Endothelial cell of umbilical vein (primary cell): ENCODE measurements around the gene NEURL1B. TPM values are rescaled to one million over a fixed set of nuclear protein-coding genes. Genes with fewer than 3 reads are reported as not detected.

Experiments
- BruUV-seq: library from RNA; stranded (reverse); fragments of 400-500 nt; replicated peaks from 2 replicates; lab custom pipeline; 2021; lab: Mats Ljungman, UMichigan
- CTCF ChIA-PET: fragments of 300-600, 350-600 bp; sonication (Branson Sonifier 250); formaldehyde crosslinking; loops from one replicate; lab custom pipeline; 2021; ENCODE audit warnings: antibody characterized with exemption, inconsistent platforms; lab: Charles Lee
- POLR2A ChIA-PET: fragments of 300-600, 350-600 bp; sonication (Branson Sonifier 250); formaldehyde crosslinking; loops from one replicate; lab custom pipeline; 2021; ENCODE audit warnings: antibody characterized with exemption, inconsistent platforms; lab: Charles Lee
- DNase-seq: peaks from one replicate; pipeline ENCODE4 v3.0.0-alpha.2; 2011; ENCODE audit warnings: low read depth, low spot score
- FAIRE-seq: peaks from 2 replicates; lab custom pipeline; 2011; peaks lifted over from hg19 to GRCh38; lab: Jason Lieb, UNC
- H2AFZ ChIP-seq: 2 replicates; pipeline ENCODE4 v1.6.0; 2012; ENCODE audit warnings: low read depth, low read length, control low read depth, inconsistent platforms
- H3K27ac ChIP-seq: 2 replicates; pipeline ENCODE4 v1.5.1; 2011; ENCODE audit warnings: low read depth, mild to moderate bottlenecking, control low read depth, low read length, moderate library complexity; ENCODE audit not compliant: insufficient read depth
- H3K27me3 ChIP-seq, 2 experiments: 2 replicates each; pipeline versions ENCODE4 v1.6.0 to v1.6.1; 2011; ENCODE audit warnings: low read length in 2 of 2, mixed read lengths in 1 of 2; ENCODE audit not compliant: control insufficient read depth in 2 of 2, insufficient read depth in 2 of 2
- H3K36me3 ChIP-seq, 2 experiments: 2 replicates in 1 of 2; 3 replicates in 1 of 2; pipeline ENCODE4 v1.5.1; 2011; ENCODE audit warnings: low read length in 2 of 2, mild to moderate bottlenecking in 1 of 2, moderate library complexity in 1 of 2; ENCODE audit not compliant: control insufficient read depth in 2 of 2, insufficient read depth in 2 of 2; ENCODE audit errors: extremely low read depth in 1 of 2
- H3K4me1 ChIP-seq: 3 replicates; pipeline ENCODE4 v1.5.1; 2011; ENCODE audit warnings: mild to moderate bottlenecking, low read length; ENCODE audit not compliant: control insufficient read depth, insufficient read depth; ENCODE audit errors: extremely low read depth
- H3K4me2 ChIP-seq: 2 replicates; pipeline ENCODE4 v1.6.1; 2011; ENCODE audit warnings: low read length, control low read depth, mixed read lengths; ENCODE audit not compliant: insufficient read depth
- H3K4me3 ChIP-seq, 3 experiments: fragments of 200-600 bp in 1 of 3; sonication (generic), shearing (Covaris generic) in 1 of 3; replicated peaks in 1 of 3; 2 replicates each; pipeline ENCODE4 v1.5.1; 2011 to 2016; ENCODE audit warnings: control low read depth in 3 of 3, low read length in 3 of 3, mild to moderate bottlenecking in 2 of 3, inconsistent platforms in 1 of 3, low read depth in 1 of 3, moderate library complexity in 1 of 3; ENCODE audit not compliant: insufficient read depth in 1 of 3
- H3K79me2 ChIP-seq: 2 replicates; pipeline ENCODE4 v1.6.0; 2012; ENCODE audit warnings: low read length, inconsistent platforms; ENCODE audit not compliant: control insufficient read depth, insufficient read depth
- H3K9ac ChIP-seq: replicated peaks from 2 replicates; pipeline ENCODE3; 2011; ENCODE audit warnings: low read length, control low read depth; ENCODE audit not compliant: insufficient read depth; ENCODE audit errors: extremely low read depth
- H3K9me1 ChIP-seq: replicated peaks from 3 replicates; pipeline ENCODE4 v1.6.0; 2011; ENCODE audit warnings: mild to moderate bottlenecking, low read length; ENCODE audit not compliant: control insufficient read depth, insufficient read depth; ENCODE audit errors: extremely low read depth
- H3K9me3 ChIP-seq: replicated peaks from 2 replicates; pipeline ENCODE4 v1.5.1; 2012; ENCODE audit warnings: low read length, inconsistent platforms; ENCODE audit not compliant: control insufficient read depth, insufficient read depth
- H4K20me1 ChIP-seq: replicated peaks from 2 replicates; pipeline ENCODE3; 2011; ENCODE audit warnings: mild to moderate bottlenecking, low read length; ENCODE audit not compliant: control insufficient read depth, insufficient read depth; ENCODE audit errors: extremely low read depth
- EZH2 ChIP-seq: IDR thresholded peaks from 2 replicates; pipeline ENCODE4 v1.6.1; 2012; ENCODE audit warnings: borderline replicate concordance, low read depth, mild to moderate bottlenecking, moderate library complexity, low read length, inconsistent platforms; ENCODE audit not compliant: severe bottlenecking
- GATA2 ChIP-seq: IDR thresholded peaks from 2 replicates; pipeline ENCODE4 v1.7.0; 2011; ENCODE audit warnings: low read depth, mild to moderate bottlenecking, moderate library complexity, mixed read lengths, low read length; ENCODE audit not compliant: insufficient read length, insufficient read depth
- JUN ChIP-seq: IDR thresholded peaks from 2 replicates; pipeline ENCODE4 v1.6.1; 2011; ENCODE audit warnings: borderline replicate concordance, low read depth; ENCODE audit not compliant: insufficient read length, insufficient read depth
- MYC ChIP-seq: IDR thresholded peaks from one replicate; pipeline ENCODE4 v1.6.1; 2011; ENCODE audit warnings: mild to moderate bottlenecking, low read depth, low read length
- POLR2A ChIP-seq: IDR thresholded peaks from 2 replicates; pipeline ENCODE4 v1.6.1; 2012; ENCODE audit warnings: low read depth, mild to moderate bottlenecking, control low read depth, low read length
- dilution Hi-C: fragments of 300-500 bp; cut with MboI; formaldehyde crosslinking; loops from one replicate; pipeline ENCODE4 v1.15.0; 2019; ENCODE audit warnings: low sequenced_read_pairs; ENCODE audit not compliant: extremely low pct_ligation_motif_present
- intact Hi-C: fragments of 100-400 bp; cut with micrococcal nuclease; formaldehyde crosslinking; loops from one replicate; pipeline ENCODE4 v1.10.0; 2022
- polyA plus RNA-seq, 4 experiments: library from polyadenylated mRNA; depleted of rRNA in 3 of 4; stranded (reverse) in 3 of 4; unstranded in 1 of 4; fragments of >200 nt; gene quantifications; 2 replicates each; pipeline versions ENCODE4 v1.2.1 to v1.2.3, GENCODE V29; 2011 to 2012; ENCODE audit warnings: missing spikeins in 1 of 4
- total RNA-seq: library from RNA; stranded (reverse); gene quantifications from 2 replicates; pipeline ENCODE4 v1.2.3, GENCODE V29; 2021
- TF ChIP-seq, protein P1 (sequence below), 2 donors: IDR thresholded peaks; 1 replicate in 1 of 2; 2 replicates in 1 of 2; pipeline ENCODE4 v1.5.1; 2011; ENCODE audit warnings: low read length in 2 of 2, mild to moderate bottlenecking in 2 of 2, moderate library complexity in 2 of 2, control low read depth in 1 of 2, inconsistent platforms in 1 of 2, low read depth in 1 of 2; ENCODE audit not compliant: insufficient read depth in 1 of 2; ENCODE audit errors: extremely low read depth in 1 of 2
- TF ChIP-seq, protein P2 (sequence below): IDR thresholded peaks from 2 replicates; pipeline ENCODE4 v1.6.1; 2011; ENCODE audit not compliant: insufficient read depth, insufficient read length

Gene NEURL1B
- total and polyA plus RNA-seq, 2 donors (not counting 3 experiments of a cell fraction or from before 2014, with no cell fraction given), result 0.44 to 1.6 TPM

DNA sequence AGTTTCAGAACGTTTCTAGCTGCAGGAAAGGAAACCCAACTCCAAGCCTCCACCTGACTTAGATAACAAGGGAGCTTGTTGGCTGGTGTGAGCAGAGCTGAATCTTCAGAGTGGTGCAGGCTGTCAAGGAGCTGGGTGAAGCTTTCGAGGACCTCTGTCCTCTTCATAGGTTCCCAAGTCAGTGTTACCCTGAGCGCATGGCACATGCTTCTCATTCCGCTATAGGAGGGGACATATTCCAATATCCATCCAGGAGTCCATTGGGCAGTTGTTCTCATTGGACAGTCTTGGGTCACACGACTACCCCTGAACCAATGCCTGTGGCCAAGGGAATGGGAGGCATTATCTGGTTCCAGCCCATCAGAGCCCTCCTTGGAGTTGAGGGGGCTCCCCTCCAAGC lies 79.6 kb downstream of the NEURL1B start:
- H3K4me1 ChIP-seq, result peaks cover 8% of the 10 kb centered on the region
- no peaks in the 10 kb centered on the region for H3K9me3 ChIP-seq
- CTCF ChIA-PET, result interaction anchor here (0.8 to 2.2 kb wide), 6 partner anchors 12 to 211 kb away, joined by 3 to 19 read pairs (median 4); partner anchors contain the start of gene DUSP1
- TF ChIP-seq, protein P1, sequence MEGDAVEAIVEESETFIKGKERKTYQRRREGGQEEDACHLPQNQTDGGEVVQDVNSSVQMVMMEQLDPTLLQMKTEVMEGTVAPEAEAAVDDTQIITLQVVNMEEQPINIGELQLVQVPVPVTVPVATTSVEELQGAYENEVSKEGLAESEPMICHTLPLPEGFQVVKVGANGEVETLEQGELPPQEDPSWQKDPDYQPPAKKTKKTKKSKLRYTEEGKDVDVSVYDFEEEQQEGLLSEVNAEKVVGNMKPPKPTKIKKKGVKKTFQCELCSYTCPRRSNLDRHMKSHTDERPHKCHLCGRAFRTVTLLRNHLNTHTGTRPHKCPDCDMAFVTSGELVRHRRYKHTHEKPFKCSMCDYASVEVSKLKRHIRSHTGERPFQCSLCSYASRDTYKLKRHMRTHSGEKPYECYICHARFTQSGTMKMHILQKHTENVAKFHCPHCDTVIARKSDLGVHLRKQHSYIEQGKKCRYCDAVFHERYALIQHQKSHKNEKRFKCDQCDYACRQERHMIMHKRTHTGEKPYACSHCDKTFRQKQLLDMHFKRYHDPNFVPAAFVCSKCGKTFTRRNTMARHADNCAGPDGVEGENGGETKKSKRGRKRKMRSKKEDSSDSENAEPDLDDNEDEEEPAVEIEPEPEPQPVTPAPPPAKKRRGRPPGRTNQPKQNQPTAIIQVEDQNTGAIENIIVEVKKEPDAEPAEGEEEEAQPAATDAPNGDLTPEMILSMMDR (IDR thresholded peaks at IDR 0.05; ENCODE audit: extremely low read depth in 1 of 2, insufficient read depth in 1 of 2, low read depth in 1 of 2, low read length in 2 of 2), result no peak
- TF ChIP-seq JUN (no peak), MYC (no peak), GATA2 (no peak), EZH2 (no peak), POLR2A (no peak)
- TF ChIP-seq, protein P2, sequence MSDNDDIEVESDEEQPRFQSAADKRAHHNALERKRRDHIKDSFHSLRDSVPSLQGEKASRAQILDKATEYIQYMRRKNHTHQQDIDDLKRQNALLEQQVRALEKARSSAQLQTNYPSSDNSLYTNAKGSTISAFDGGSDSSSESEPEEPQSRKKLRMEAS, result no peak
- H3K27ac ChIP-seq, result no peak overlapping the region
- no peaks in the 10 kb centered on the region for H4K20me1 ChIP-seq
- no peak overlapping the region for H2AFZ ChIP-seq
- BruUV-seq, result no TSS peak
- no peak overlapping the region for H3K9ac ChIP-seq
- no peaks in the 10 kb centered on the region for H3K9me1 ChIP-seq
- H3K27me3 ChIP-seq, result no peaks in the 10 kb centered on the region
- no peaks in the 10 kb centered on the region for H3K79me2 ChIP-seq
- POLR2A ChIA-PET, result no interaction called here
- H3K4me3 ChIP-seq, result no peak overlapping the region
- FAIRE-seq, result no peak
- DNase-seq, result no peak
- intact Hi-C loops (no loop called here), dilution Hi-C loops (no loop called here)
- no peak overlapping the region for H3K4me2 ChIP-seq
- H3K36me3 ChIP-seq, result no peaks in the 10 kb centered on the region
